ENCODE results near the gene VANGL2. TPM values are rescaled to one million over a fixed set of nuclear protein-coding genes. Genes with fewer than 3 reads are reported as not detected.

Gene VANGL2
- not detected in 2 replicates for total RNA-seq

DNA sequence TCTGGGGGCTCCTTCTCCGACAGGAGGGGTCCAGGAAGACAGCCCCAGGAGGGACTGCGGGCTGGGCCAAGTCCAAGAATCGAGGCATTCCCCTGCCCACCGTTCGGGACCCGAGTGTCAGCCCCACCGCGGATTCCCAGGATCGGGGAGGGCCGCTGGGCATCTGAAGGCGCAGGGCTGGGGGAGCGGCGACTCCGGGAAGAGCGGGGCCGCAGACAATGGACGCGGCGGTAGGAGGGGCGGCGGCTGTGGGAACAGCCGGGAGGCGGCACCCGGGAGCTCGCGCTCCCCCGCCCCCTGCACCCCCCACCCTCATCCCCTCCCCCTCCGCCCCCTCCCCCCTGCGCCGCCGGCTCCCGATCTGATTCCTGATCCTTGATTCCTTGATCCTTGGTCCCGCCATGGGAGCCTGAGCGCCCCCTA is at the start of gene VANGL2:
VANGL2 (plus strand) TSS at position 342 of the 423 bp plus-strand sequence. CDS start 15,274 bp downstream, outside the sequence.

DNA sequence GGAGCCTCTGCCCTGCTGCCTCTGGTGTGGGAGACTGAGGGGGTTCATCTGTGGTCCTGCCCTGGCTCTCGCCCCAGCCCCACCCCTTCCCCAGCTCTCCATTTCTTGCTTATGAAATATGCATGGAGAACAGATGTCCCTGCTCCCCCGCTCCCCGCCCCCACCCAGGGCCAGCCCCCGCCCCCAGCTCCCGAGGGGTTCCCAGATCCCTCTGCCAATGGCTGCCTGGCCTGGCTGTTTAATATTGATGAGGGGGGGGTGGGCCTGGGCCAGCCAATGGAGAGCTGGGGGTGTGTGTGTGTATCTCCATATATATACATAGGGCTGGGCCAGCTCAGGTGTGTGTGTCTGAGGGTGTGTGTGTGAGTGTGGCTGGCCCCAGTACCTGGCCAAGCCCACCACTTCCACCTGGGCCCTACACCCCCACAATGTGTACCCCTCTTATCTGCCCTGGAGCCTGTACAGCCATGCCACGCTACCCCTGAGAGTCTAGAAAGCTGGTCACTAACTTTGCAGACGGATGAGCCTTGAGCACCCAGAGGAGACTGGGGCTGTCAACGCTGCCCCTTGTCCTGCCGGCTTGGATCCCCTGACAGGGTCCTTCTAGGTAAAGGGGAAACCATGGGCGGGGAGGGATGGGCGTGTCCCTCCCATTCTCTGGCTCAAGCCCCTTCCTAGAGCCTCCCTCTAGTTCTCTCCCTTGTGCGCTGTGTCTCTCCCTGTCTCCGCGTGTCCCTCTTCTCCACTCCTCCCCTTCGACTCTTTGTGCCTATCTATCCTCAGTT is 33.4 kb upstream of the VANGL2 start, which contains the start of gene NHLH1:
NHLH1 (plus strand) TSS at position 341 of the 785 bp plus-strand sequence. CDS start 3,661 bp downstream, outside the sequence.

Other genes with a start within 250 kb of the VANGL2 start
- not detected in 2 replicates for gene ATP1A4, start 249.0 kb upstream of the VANGL2 start, total RNA-seq
- gene CASQ1, start 210.0 kb upstream of the VANGL2 start, total RNA-seq = not detected in 2 replicates
- gene PEA15, start 195.2 kb upstream of the VANGL2 start, total RNA-seq = 43.0 and 51.7 TPM in 2 replicates
- 76.7 and 89.7 TPM in 2 replicates for gene DCAF8, start 138.0 kb upstream of the VANGL2 start, total RNA-seq
- 46.0 and 47.5 TPM in 2 replicates for gene PEX19, start 115.4 kb upstream of the VANGL2 start, total RNA-seq
- gene COPA, start 57.3 kb upstream of the VANGL2 start, total RNA-seq = 361 and 396 TPM in 2 replicates
- 83.9 and 89.6 TPM in 2 replicates for gene NCSTN, start 57.2 kb upstream of the VANGL2 start, total RNA-seq
- under 0.01 TPM in 1 of 2 replicates, not detected in the other for gene NHLH1, start 33.5 kb upstream of the VANGL2 start, total RNA-seq
- not detected in 2 replicates for gene SLAMF6, start 122.7 kb downstream of the VANGL2 start, total RNA-seq
- not detected in 2 replicates for gene CD84, start 178.9 kb downstream of the VANGL2 start, total RNA-seq
- not detected in 2 replicates for gene SLAMF1, start 246.5 kb downstream of the VANGL2 start, total RNA-seq

Measured in smooth muscle cell of bladder (primary cell).